ENCODE measurements around the gene SLIT2. TPM values are rescaled to one million over a fixed set of nuclear protein-coding genes. Genes with fewer than 3 reads are reported as not detected.

The SLIT2 gene
- total RNA-seq, 1 experiment from 2014 or later: 5.3 TPM

- TF ChIP-seq EZH2 (IDR thresholded peaks at IDR 0.05; ENCODE audit: low read depth) (no peak), CTCF (conservative IDR thresholded peaks at IDR 0.05) (no peak)
- Histone ChIP-seq H4K20me1 (ENCODE audit: insufficient read depth) (no peaks in the 10 kb centered on the region), H3K79me2 (ENCODE audit: low read depth) (no peaks in the 10 kb centered on the region), H3K4me3 (no peak overlapping the region), H3K9me3 (ENCODE audit: insufficient read depth, low read depth) (no peaks in the 10 kb centered on the region), H3F3A (ENCODE audit: insufficient read depth, low read depth) (no peaks in the 10 kb centered on the region), H3K36me3 (ENCODE audit: low read depth) (no peaks in the 10 kb centered on the region), H3K4me2 (no peak overlapping the region), H3K27me3 (ENCODE audit: insufficient read depth, low read depth) (no peaks in the 10 kb centered on the region), H3K27ac (no peak overlapping the region), H2AFZ (no peak overlapping the region), H3K9me2 (ENCODE audit: insufficient read depth) (no peaks in the 10 kb centered on the region), H3K4me1 (replicated peaks; ENCODE audit: insufficient read depth) (no peaks in the 10 kb centered on the region)
- no peak for DNase-seq
- POLR2A ChIA-PET (ENCODE audit: unreplicated experiment): no interaction called here
- CTCF ChIA-PET: no interaction called here
- intact Hi-C loops (cut with micrococcal nuclease; ENCODE audit: unreplicated experiment): no loop called here
- no TSS peak for BruUV-seq (replicated peaks)
Measured at GRCh38 chr4:20260821-20261220, 9.1 kb downstream of the SLIT2 start.

DNA sequence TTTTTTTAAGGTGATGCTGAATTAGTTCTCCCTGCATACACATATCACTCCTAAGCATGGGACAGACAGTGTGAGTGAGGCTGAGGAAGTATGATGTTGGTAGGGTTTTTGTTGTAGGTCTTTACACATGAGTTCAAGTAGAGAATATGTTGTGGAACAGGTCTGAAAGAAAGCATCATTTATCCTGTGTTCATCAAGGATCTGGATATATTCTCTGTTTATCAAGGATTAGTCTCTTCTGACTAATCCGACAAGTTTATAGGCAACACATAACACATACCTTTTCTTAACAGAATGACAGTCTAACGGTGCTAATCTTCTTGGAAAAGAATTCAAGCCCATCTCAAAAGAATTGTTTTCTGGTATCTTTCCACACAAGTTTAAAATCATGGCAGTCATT, 10.5 kb downstream of the SLIT2 start:
- H3K79me2 ChIP-seq (ENCODE audit: low read depth): no peaks in the 10 kb centered on the region
- H3K9me2 ChIP-seq (ENCODE audit: insufficient read depth): no peaks in the 10 kb centered on the region
- intact Hi-C loops (cut with micrococcal nuclease; ENCODE audit: unreplicated experiment): no loop called here
- H3K4me3 ChIP-seq: no peak overlapping the region
- no peaks in the 10 kb centered on the region for H4K20me1 ChIP-seq (ENCODE audit: insufficient read depth)
- H3K9me3 ChIP-seq (ENCODE audit: insufficient read depth, low read depth): no peaks in the 10 kb centered on the region
- BruUV-seq (replicated peaks): no TSS peak
- no peak overlapping the region for H3K27ac ChIP-seq
- POLR2A ChIA-PET (ENCODE audit: unreplicated experiment): interaction anchor here (0.7 kb wide), 1 partner anchor 11 kb away, joined by 4 read pairs; no protein-coding TSS in a partner anchor
- CTCF ChIA-PET: no interaction called here
- H3K27me3 ChIP-seq (ENCODE audit: insufficient read depth, low read depth): no peaks in the 10 kb centered on the region
- no peaks in the 10 kb centered on the region for H3K4me1 ChIP-seq (replicated peaks; ENCODE audit: insufficient read depth)
- no peaks in the 10 kb centered on the region for H3K36me3 ChIP-seq (ENCODE audit: low read depth)
- no peak overlapping the region for H3K4me2 ChIP-seq
- no peak overlapping the region for H2AFZ ChIP-seq
- TF ChIP-seq EZH2 (IDR thresholded peaks at IDR 0.05; ENCODE audit: low read depth): no peak
- TF ChIP-seq CTCF (conservative IDR thresholded peaks at IDR 0.05): no peak
- no peaks in the 10 kb centered on the region for H3F3A ChIP-seq (ENCODE audit: insufficient read depth, low read depth)
- no peak for DNase-seq

GRCh38 chr4:20264688-20265087, 13.0 kb downstream of the SLIT2 start:
- Histone ChIP-seq H3K9me3 (ENCODE audit: insufficient read depth, low read depth) (no peaks in the 10 kb centered on the region), H3K9me2 (ENCODE audit: insufficient read depth) (no peaks in the 10 kb centered on the region), H3K4me2 (no peak overlapping the region), H3K4me1 (replicated peaks; ENCODE audit: insufficient read depth) (no peaks in the 10 kb centered on the region), H2AFZ (no peak overlapping the region), H3K36me3 (ENCODE audit: low read depth) (no peaks in the 10 kb centered on the region), H3K4me3 (no peak overlapping the region), H4K20me1 (ENCODE audit: insufficient read depth) (no peaks in the 10 kb centered on the region), H3F3A (ENCODE audit: insufficient read depth, low read depth) (no peaks in the 10 kb centered on the region), H3K27me3 (ENCODE audit: insufficient read depth, low read depth) (no peaks in the 10 kb centered on the region), H3K27ac (no peak overlapping the region), H3K79me2 (ENCODE audit: low read depth) (no peaks in the 10 kb centered on the region)
- intact Hi-C loops (cut with micrococcal nuclease; ENCODE audit: unreplicated experiment): no loop called here
- no peak for DNase-seq
- ChIA-PET POLR2A (ENCODE audit: unreplicated experiment) (interaction anchor here (0.6 kb wide), 1 partner anchor 34 kb away, joined by 4 read pairs; no protein-coding TSS in a partner anchor), CTCF (interaction anchor here (0.7 kb wide), 1 partner anchor 131 kb away, joined by 3 read pairs; no protein-coding TSS in a partner anchor)
- no peak for TF ChIP-seq EZH2 (IDR thresholded peaks at IDR 0.05; ENCODE audit: low read depth)
- no peak for TF ChIP-seq CTCF (conservative IDR thresholded peaks at IDR 0.05)
- BruUV-seq (replicated peaks): no TSS peak
